Cortex of kidney (tissue), 1 donor: ENCODE measurements around the gene RRAD.
"Not testable (repeated sequence)": the region's sequence is repeated elsewhere in the genome, so short reads cannot be mapped to it uniquely, and the experiment has no call there.

ENCODE experiments used
- DNase-seq: peaks from one replicate; lab custom pipeline; 2025; lab: John Stamatoyannopoulos, UW

RRAD gene

DNA sequence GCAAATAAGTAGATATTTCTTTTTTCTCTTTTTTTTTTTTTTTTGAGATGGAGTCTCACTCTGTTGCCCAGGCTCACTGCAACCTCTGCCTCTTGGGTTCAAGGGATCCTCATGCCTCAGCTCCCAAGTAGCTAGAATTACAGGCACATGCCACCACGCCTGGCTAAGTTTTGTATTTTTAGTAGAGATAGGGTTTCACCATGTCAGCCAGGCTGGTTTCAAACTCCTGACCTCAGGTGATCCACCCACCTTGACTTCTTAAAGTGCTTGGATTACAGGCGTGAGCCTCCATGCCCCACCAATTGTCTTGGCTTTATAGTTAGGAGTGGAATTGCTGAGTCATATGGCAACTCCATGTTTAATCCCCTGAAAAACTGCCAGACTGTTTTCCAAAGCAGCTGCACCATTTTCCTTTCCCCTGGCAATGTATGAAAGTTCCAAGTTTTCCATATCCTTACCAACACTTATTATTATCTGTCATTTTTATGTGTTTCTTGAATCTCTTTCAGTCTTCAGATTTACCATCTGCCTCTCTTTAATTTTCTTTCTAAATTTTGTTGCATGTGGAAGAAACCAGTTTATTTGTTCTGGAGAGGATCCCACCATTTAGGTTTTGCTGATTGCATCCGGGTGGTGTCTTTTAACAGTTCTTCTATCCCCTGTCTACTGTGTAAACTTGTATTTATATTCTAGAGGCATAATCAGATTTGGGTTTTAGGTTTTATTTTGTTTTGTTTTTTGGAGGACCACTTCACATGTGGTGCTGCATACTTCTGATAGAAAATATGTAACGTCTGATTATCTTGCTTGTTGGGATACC, 25.8 kb upstream of the RRAD start:
- no peak for DNase-seq

DNA sequence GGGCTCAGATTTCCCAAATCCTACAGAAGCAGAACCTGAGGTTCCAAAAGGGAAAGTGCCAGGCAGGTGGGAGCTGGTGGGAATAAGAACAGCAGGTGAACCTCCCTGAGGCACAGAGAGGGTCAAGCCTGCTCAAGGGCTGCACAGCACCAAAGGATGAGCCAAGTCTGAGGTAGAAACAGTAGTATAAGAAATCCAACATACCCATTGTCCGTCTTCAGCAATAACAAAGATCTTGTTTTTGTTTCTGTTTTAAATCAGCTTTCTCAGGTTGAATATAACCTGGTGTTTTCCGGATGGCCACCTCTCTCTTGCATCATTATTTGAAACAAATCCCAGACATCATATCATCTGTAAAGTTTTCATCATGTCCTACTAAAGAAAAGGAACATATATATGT, 25.1 kb upstream of the RRAD start:
- no peak for DNase-seq

- DNase-seq = no peak
Observed at GRCh38 chr16:66949472-66949871, 24.1 kb upstream of the RRAD start.

DNA sequence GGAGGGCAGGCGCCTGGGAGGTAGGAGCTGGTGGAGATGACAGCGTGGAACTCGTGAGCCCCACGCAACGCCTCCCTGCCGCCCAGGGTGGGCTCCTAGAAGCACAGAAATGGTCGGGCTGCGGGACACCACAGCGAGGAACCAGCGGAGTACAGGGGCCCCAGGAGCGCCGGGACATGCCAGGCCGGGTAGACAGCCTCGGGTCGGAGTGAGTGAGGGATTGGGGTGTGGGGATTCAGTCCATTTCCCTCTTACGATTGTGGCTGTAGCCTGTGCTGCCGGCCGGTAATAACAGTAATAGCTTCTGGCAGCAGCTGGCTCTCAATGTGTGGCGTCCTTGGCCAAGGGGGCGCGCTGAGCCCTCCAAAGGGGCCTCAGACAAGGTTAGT, 23.5 kb upstream of the RRAD start:
- no peak for DNase-seq

DNA sequence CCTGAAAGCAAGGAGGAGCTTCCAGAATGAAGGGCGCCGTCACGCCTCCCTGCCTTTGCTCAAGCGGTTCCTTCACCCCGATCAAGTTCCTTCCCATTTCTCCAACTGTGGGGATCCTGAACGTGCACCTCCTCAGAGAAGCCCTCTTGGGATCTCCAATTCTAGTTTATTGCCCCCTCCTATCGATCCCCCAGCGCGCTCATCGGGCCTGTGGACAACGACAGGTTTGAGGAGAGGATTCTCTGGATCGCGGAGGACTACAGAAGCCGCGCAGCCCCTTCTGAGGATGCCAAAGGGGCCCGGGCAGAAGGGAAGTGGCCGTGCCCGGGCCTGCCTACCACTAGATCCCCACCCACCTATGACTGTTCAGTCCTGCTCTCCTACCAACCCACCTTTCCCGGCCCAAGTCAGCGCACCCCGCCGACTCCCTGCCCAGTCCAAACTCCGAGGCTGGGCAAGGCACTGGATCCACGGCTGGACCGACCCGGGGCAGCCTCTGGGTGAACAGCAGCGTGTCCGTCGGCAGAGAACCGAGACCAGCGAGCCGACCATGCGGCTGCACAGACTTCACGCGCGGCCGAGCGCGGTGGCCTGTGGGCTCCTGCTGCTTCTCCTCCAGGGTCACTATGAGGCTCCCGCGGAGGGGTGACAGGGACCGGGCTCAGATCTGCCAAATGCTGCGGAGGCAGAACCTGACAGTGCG, 22.9 kb upstream of the RRAD start:
- no peak for DNase-seq

GRCh38 chr16:66947302-66948065, 22.1 kb upstream of the RRAD start:
- DNase-seq = no peak

- DNase-seq = no peak
Observed at GRCh38 chr16:66946974-66947301, 21.6 kb upstream of the RRAD start.

- DNase-seq = no peak
Observed at GRCh38 chr16:66946541-66946940, 21.2 kb upstream of the RRAD start.

DNA sequence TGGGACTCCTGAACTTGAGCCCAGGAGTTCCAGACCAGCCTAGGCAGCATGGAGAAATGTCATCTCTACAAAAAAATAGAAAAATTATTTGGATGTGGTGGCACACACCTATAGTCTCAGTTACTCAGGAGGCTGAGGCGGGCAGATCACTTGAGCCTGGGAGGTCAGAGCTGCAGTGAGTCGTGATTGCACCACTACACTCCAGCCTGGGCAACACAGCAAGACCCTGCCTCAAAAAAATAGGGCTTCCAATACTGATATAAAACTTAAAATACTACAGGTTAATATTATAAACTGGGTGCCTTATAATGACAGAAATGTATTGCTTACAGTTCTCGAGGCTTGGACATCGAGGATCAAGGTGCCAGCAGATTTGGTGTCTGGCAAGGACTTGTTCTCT, 20.6 kb upstream of the RRAD start:
- DNase-seq = no peak

GRCh38 chr16:66944971-66945370, 19.6 kb upstream of the RRAD start:
- DNase-seq = not testable (repeated sequence)

DNA sequence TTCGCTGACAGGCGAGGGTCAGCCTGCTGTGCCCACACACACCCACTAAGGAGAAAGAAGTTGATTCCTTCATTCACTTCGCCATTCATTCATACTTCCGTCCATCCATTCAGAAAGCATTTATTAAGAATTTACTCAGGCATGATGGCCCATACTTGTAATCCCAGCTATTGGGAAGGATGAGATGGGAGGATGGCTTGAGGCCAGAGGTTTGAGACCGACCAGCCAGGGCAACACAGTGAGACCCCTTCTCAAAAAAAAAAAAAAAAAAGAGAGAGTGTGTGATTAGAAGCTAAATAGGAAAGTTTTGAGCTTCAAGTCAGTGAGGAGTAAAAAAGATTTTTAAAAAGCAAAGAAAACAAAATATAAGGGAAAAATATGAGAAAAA, 18.7 kb upstream of the RRAD start:
- no peak for DNase-seq

- no peak for DNase-seq
Observed at GRCh38 chr16:66943426-66944053, 18.2 kb upstream of the RRAD start.

DNA sequence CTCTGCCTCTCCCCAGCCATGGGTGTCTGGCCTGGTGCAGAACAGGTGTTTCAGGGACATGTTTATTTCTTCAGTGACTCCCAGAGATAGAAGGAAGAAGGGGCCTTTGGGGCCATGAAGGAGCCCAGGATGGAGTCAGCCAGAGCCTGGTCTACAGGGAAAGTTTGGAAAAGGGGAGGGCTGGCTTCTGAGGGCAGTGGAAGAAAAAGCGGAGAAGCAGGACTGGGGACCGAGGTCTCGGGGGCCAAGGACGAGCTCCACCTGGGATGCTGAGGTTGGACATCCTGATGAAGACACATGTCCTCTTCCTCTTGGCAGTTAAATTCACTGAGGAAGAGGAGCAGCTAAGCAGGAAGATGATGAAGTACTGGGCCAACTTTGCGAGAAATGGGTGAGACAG, 17.6 kb upstream of the RRAD start:
- no peak for DNase-seq

- DNase-seq = no peak
Observed at GRCh38 chr16:66940236-66940635, 14.9 kb upstream of the RRAD start.

- DNase-seq = no peak
Observed at GRCh38 chr16:66939366-66939765, 14.0 kb upstream of the RRAD start.

DNA sequence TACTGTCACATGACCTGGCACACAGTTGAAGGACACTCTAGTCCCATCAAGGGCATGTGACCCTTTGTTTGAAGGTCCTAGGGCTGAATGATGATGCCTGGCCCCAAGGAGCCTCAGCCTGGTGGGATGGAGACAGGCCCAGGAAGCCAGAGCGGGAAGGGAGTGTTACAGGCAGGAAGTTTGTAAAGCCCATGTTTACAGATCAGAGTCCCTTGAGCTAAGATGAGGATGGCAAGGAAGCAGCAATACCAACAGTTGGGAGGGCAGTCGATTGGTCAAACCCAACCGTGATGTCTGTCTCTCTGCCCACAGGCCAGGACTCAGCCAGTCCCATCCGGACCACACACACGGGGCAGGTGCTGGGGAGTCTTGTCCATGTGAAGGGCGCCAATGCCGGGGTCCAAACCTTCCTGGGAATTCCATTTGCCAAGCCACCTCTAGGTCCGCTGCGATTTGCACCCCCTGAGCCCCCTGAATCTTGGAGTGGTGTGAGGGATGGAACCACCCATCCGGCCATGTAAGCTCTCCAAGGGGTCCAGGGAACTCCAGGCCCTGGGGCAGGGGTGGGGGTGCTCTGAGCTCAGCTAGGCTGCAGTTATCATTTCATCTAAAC, 12.5 kb upstream of the RRAD start:
- no peak for DNase-seq

GRCh38 chr16:66936889-66937554, 11.7 kb upstream of the RRAD start:
- no peak for DNase-seq

DNA sequence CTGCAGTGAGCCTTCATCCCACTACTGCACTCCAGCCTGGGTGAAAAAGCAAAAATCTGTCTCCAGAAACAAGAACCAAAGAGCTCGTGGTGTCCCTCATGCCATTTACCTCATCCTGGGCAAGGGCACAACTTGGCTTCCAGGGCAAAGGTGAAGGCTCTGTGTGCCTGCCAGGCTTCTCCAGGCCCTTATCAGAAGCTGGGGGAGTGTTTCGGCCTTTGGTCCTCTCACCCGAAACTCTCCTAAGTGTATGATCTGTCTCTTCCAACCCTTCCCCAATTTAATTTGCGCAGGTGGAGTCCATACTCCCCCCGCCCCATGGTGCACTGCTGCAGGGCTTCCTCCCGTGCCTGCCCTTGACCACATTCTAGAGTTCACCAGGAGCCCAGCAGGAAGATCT, 11.1 kb upstream of the RRAD start:
- DNase-seq = no peak

DNA sequence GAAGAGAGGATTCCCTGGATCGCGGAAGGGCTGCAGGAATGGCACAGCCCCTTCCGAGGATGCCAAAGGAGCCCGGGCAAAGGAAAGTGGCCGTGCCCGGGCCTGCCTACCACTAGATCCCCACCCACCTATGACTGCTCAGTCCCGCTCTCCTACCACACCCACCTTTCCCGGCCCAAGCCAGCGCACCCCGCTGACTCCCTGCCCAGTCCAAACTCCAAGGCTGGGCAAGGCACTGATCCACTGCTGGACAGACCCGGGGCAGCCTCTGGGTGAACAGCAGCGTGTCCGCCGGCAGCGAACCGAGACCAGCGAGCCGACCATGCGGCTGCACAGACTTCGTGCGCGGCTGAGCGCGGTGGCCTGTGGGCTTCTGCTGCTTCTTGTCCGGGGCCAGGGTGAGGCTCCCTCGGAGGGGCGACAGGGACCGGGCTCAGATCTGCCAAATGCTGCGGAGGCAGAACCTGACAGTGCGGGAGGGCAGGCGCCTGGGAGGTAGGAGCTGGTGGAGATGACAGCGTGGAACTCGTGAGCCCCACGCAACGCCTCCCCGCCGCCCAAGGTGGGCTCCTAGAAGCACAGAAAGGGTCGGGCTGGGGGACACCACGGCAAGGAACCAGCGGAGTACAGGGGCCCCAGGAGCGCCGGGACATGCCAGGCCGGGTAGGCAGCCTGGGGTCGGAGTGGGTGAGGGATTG, 10.1 kb upstream of the RRAD start, which contains the start of gene CES2:
Gene CES2, plus strand, starts transcription at position 203 of the 698 bp plus-strand sequence. Its CDS starts 120 bp downstream, at position 323.
- no peak for DNase-seq

DNA sequence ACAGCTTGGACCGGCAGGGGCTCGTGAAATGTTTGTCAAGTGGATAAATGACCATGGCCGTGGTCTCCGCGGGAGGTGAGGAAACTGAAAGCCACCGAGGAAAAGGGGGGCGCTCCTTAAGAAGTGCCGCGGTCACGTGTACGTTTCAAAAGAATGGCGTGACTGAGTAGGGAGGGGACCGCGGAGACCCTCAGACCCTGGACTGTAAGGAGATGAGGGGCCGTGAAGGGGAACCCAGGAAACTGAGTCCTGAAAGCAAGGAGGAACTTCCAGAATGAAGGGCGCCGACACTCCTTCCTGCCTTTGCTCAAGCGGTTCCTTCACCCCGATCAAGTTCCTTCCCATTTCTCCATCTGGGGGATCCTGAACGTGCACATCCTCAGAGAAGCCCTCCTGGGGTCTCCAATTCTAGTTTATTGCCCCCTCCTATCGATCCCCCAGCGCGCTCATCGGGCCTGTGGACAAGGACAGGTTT, 9.5 kb upstream of the RRAD start:
- DNase-seq = not testable (repeated sequence)
